WTC11 (cell line): ENCODE results near the gene NSMCE1. TPM values are rescaled to one million over a fixed set of nuclear protein-coding genes. Genes with fewer than 3 reads are reported as not detected.

Experiments used
- ATAC-seq: fragments of 200-7000 bp; cut with Tn5 transposase; 2 replicates; pipeline ENCODE4 v1.10.0; 2021; ENCODE audit warnings: mild to moderate bottlenecking, moderate library complexity
- CTCF ChIA-PET: fragments of 300-600 bp; sonication (Branson Sonifier 250); formaldehyde crosslinking; loops from one replicate; lab custom pipeline; 2021; ENCODE audit warnings: antibody characterized with exemption; lab: Charles Lee
- POLR2A ChIA-PET: fragments of 350-600 bp; sonication (Branson Sonifier 250); formaldehyde crosslinking; loops from one replicate; lab custom pipeline; 2021; ENCODE audit warnings: antibody characterized with exemption; lab: Charles Lee
- DNase-seq: peaks from one replicate; pipeline ENCODE4 v3.0.0; 2021; ENCODE audit warnings: low spot score
- H3K27ac Mint-ChIP-seq: 2 replicates; pipeline ENCODE4 v1.8.0; 2021; ENCODE audit warnings: mixed read lengths
- H3K27me3 Mint-ChIP-seq: 2 replicates; pipeline ENCODE4 v1.8.0; 2021; ENCODE audit warnings: low read depth, mild to moderate bottlenecking, moderate library complexity, mixed read lengths
- H3K36me3 Mint-ChIP-seq: 2 replicates; pipeline ENCODE4 v1.8.0; 2021; ENCODE audit warnings: mixed read lengths
- H3K4me1 Mint-ChIP-seq: 2 replicates; pipeline ENCODE4 v1.8.0; 2022; ENCODE audit warnings: mixed read lengths
- H3K4me3 Mint-ChIP-seq: 2 replicates; pipeline ENCODE4 v1.8.0; 2021; ENCODE audit warnings: mild to moderate bottlenecking, moderate library complexity, mixed read lengths
- H3K9me3 Mint-ChIP-seq: 2 replicates; pipeline ENCODE4 v1.8.0; 2021; ENCODE audit warnings: mixed read lengths
- ATF1 ChIP-seq: sonication (generic); formaldehyde crosslinking; IDR thresholded peaks from 2 replicates; pipeline ENCODE4 v1.8.1; 2023; ENCODE audit warnings: mild to moderate bottlenecking, moderate library complexity, missing genetic modification reagents
- ATF6 ChIP-seq: sonication (generic); formaldehyde crosslinking; IDR thresholded peaks from 2 replicates; pipeline ENCODE4 v1.8.1; 2023; ENCODE audit warnings: mild to moderate bottlenecking, missing genetic modification reagents
- ELF4 ChIP-seq: sonication (generic); formaldehyde crosslinking; IDR thresholded peaks from 2 replicates; pipeline ENCODE4 v1.8.1; 2022; ENCODE audit warnings: low read depth, mild to moderate bottlenecking, moderate library complexity, missing genetic modification reagents
- ESRRA ChIP-seq: sonication (generic); formaldehyde crosslinking; IDR thresholded peaks from 2 replicates; pipeline ENCODE4 v1.8.1; 2022; ENCODE audit warnings: mild to moderate bottlenecking, missing genetic modification reagents, borderline replicate concordance
- FOXP4 ChIP-seq: sonication (generic); formaldehyde crosslinking; IDR thresholded peaks from 2 replicates; pipeline ENCODE4 v1.8.0; 2022; ENCODE audit warnings: mild to moderate bottlenecking, missing genetic modification reagents
- GRHL2 ChIP-seq: fragments of 250-450 bp; sonication (Bioruptor Pico); IDR thresholded peaks from 2 replicates; pipeline ENCODE4 v1.8.0; 2022; ENCODE audit warnings: mild to moderate bottlenecking, moderate library complexity; ENCODE audit not compliant: insufficient replicate concordance, severe bottlenecking
- GTF2I ChIP-seq: fragments of 250-450 bp; sonication (Bioruptor Pico); conservative IDR thresholded peaks from 2 replicates; pipeline ENCODE4 v1.4.0; 2021; ENCODE audit warnings: mild to moderate bottlenecking
- HMGA2 ChIP-seq: fragments of 250-450 bp; sonication (Bioruptor Pico); IDR thresholded peaks from 2 replicates; pipeline ENCODE4 v1.4.0; 2021; ENCODE audit warnings: mild to moderate bottlenecking, moderate library complexity
- MAX ChIP-seq: sonication (generic); formaldehyde crosslinking; IDR thresholded peaks from 2 replicates; pipeline ENCODE4 v1.8.0; 2022; ENCODE audit warnings: mild to moderate bottlenecking, missing genetic modification reagents
- NFE2L1 ChIP-seq: sonication (generic); formaldehyde crosslinking; IDR thresholded peaks from 2 replicates; pipeline ENCODE4 v1.8.1; 2023; ENCODE audit warnings: missing genetic modification reagents
- NFYB ChIP-seq: sonication (generic); formaldehyde crosslinking; conservative IDR thresholded peaks from 2 replicates; pipeline ENCODE4 v1.8.0; 2022; ENCODE audit warnings: low read depth, missing genetic modification reagents
- NR2C2 ChIP-seq: sonication (generic); formaldehyde crosslinking; IDR thresholded peaks from 2 replicates; pipeline ENCODE4 v1.8.0; 2022; ENCODE audit warnings: mild to moderate bottlenecking, missing genetic modification reagents
- OVOL2 ChIP-seq: fragments of 250-450 bp; sonication (Bioruptor Pico); IDR thresholded peaks from 2 replicates; pipeline ENCODE4 v1.9.0; 2021; ENCODE audit warnings: mild to moderate bottlenecking, borderline replicate concordance
- PRRX2 ChIP-seq: fragments of 250-450 bp; sonication (Bioruptor Pico); IDR thresholded peaks from 2 replicates; pipeline ENCODE4 v1.8.0; 2021; ENCODE audit warnings: mild to moderate bottlenecking
- RELA ChIP-seq: sonication (generic); formaldehyde crosslinking; IDR thresholded peaks from 2 replicates; pipeline ENCODE4 v1.8.1; 2022; ENCODE audit warnings: missing genetic modification reagents, mild to moderate bottlenecking, borderline replicate concordance
- SP1 ChIP-seq: sonication (generic); formaldehyde crosslinking; conservative IDR thresholded peaks from 2 replicates; pipeline ENCODE4 v1.8.1; 2022; ENCODE audit warnings: missing genetic modification reagents
- TP53 ChIP-seq: sonication (generic); formaldehyde crosslinking; IDR thresholded peaks from 2 replicates; pipeline ENCODE4 v1.8.1; 2023; ENCODE audit warnings: mild to moderate bottlenecking, missing genetic modification reagents
- ZNF263 ChIP-seq: sonication (generic); formaldehyde crosslinking; IDR thresholded peaks from 2 replicates; pipeline ENCODE4 v1.8.1; 2022; ENCODE audit warnings: low read depth, mild to moderate bottlenecking, moderate library complexity, missing genetic modification reagents
- ZNF396 ChIP-seq: fragments of 250-450 bp; sonication (Bioruptor Pico); IDR thresholded peaks from 2 replicates; pipeline ENCODE4 v1.8.0; 2021; ENCODE audit warnings: mild to moderate bottlenecking, moderate library complexity, borderline replicate concordance
- ZNF671 ChIP-seq: fragments of 250-450 bp; sonication (Bioruptor Pico); IDR thresholded peaks from 2 replicates; pipeline ENCODE4 v1.8.0; 2021; ENCODE audit warnings: mild to moderate bottlenecking
- total RNA-seq: library from RNA; stranded (reverse); gene quantifications from 3 replicates; pipeline ENCODE4 v1.2.3, GENCODE V29; 2021

Gene NSMCE1
- total RNA-seq, 1 experiment from 2014 or later = 29.4 TPM

- no peaks in the 10 kb centered on the region for H3K36me3 Mint-ChIP-seq
- POLR2A ChIA-PET = interaction anchor here (0.7 kb wide), 1 partner anchor 29 kb away, joined by 3 read pairs; no protein-coding TSS in a partner anchor
- no peak overlapping the region for H3K27ac Mint-ChIP-seq
- no peak overlapping the region for H3K4me3 Mint-ChIP-seq
- ATAC-seq (no peak), DNase-seq (no peak)
- TF ChIP-seq PRRX2 (no peak), SP1 (CRISPR knock-in tag) (no peak), ZNF396 (CRISPR knock-in tag) (no peak), GRHL2 (CRISPR knock-in tag) (no peak), ZNF671 (no peak), HMGA2 (CRISPR knock-in tag) (no peak), TP53 (CRISPR knock-in tag) (no peak), FOXP4 (CRISPR knock-in tag) (no peak), OVOL2 (CRISPR knock-in tag) (no peak), MAX (CRISPR knock-in tag) (no peak), ATF6 (CRISPR knock-in tag) (no peak), ELF4 (no peak), NR2C2 (CRISPR knock-in tag) (no peak), GTF2I (no peak), ATF1 (CRISPR knock-in tag) (no peak), ESRRA (no peak)
- H3K4me1 Mint-ChIP-seq = no peaks in the 10 kb centered on the region; the same call in 1 of the 2 replicates
- peaks cover 4% of the 10 kb centered on the region; the same call in 1 of the 2 replicates for H3K27me3 Mint-ChIP-seq
- peaks cover 9% of the 10 kb centered on the region; the same call in 1 of the 2 replicates for H3K9me3 Mint-ChIP-seq
- CTCF ChIA-PET = interaction anchor here (2.6 to 5.7 kb wide), 3 partner anchors 10 to 12 kb away, joined by 11 to 43 read pairs (median 30); no protein-coding TSS in a partner anchor
Measured at GRCh38 chr16:27191352-27191924, 77.1 kb downstream of the NSMCE1 start.

- DNase-seq = no peak
- no peaks in the 10 kb centered on the region for H3K36me3 Mint-ChIP-seq
- TF ChIP-seq ZNF263 (CRISPR knock-in tag) = no peak
- TF ChIP-seq NFE2L1 (CRISPR knock-in tag) = no peak
- TF ChIP-seq OVOL2 (CRISPR knock-in tag) = no peak
- no peak for TF ChIP-seq NFYB
- no peak for TF ChIP-seq RELA (CRISPR knock-in tag)
- TF ChIP-seq, all 79 proteins: peak for 0
- ChIA-PET CTCF (interaction anchor here (2.0 to 4.2 kb wide), 3 partner anchors 9 to 177 kb away, joined by 6 to 30 read pairs (median 11); no protein-coding TSS in a partner anchor), POLR2A (interaction anchor here (0.7 kb wide), 1 partner anchor 30 kb away, joined by 3 read pairs; no protein-coding TSS in a partner anchor)
- Mint-ChIP-seq H3K27me3 (peaks cover 4% of the 10 kb centered on the region; the same call in 1 of the 2 replicates), H3K27ac (no peak overlapping the region), H3K4me3 (no peak overlapping the region), H3K4me1 (no peaks in the 10 kb centered on the region; the same call in 1 of the 2 replicates), H3K9me3 (peaks cover 9% of the 10 kb centered on the region; the same call in 1 of the 2 replicates)
- ATAC-seq = no peak
Measured at GRCh38 chr16:27190316-27190871, 78.2 kb downstream of the NSMCE1 start.
